ENCODE measurements around the gene SLC10A3.

Gene SLC10A3

GRCh38 chrX:154439841-154440240, 50.6 kb downstream of the SLC10A3 start:
- Mint-ChIP-seq H3K9me3 (no peaks in the 10 kb centered on the region), H3K4me1 (peaks cover 9% of the 10 kb centered on the region), H3K36me3 (no peaks in the 10 kb centered on the region), H3K27ac (no peak overlapping the region), H3K4me3 (no peak overlapping the region), H3K27me3 (no peaks in the 10 kb centered on the region)
- no peak for DNase-seq (ENCODE audit: low spot score in 2 of 2)
- no peak for ATAC-seq (ENCODE audit: low read depth)

- Mint-ChIP-seq H3K4me3 (peak overlapping the region; percentile 90), H3K27me3 (no peaks in the 10 kb centered on the region), H3K27ac (peak overlapping the region; percentile 87), H3K9me3 (no peaks in the 10 kb centered on the region), H3K36me3 (no peaks in the 10 kb centered on the region), H3K4me1 (peaks cover 6% of the 10 kb centered on the region)
- ATAC-seq (ENCODE audit: low read depth) = no peak
- no peak for DNase-seq (ENCODE audit: low spot score in 2 of 2)
Observed at GRCh38 chrX:154437971-154438893, 52.2 kb downstream of the SLC10A3 start.
